Suprapubic skin (tissue), 4 donors: ENCODE results near the gene KLF13. TPM values are rescaled to one million over a fixed set of nuclear protein-coding genes. Genes with fewer than 3 reads are reported as not detected.
A peak's percentile ranks its signal among the peaks of the same experiment; 100 is the strongest.

Experiments
- DNase-seq, 2 donors: peaks; one replicate each; pipeline ENCODE4 v3.0.0-alpha.2; 2019; ENCODE audit warnings: low spot score in 2 of 2
- H3K27ac ChIP-seq: fragments of 200-600 bp; sonication (generic); one replicate; pipeline ENCODE4 v1.5.1; 2019
- H3K27me3 ChIP-seq: fragments of 200-600 bp; sonication (generic); one replicate; pipeline ENCODE4 v1.5.1; 2019
- H3K36me3 ChIP-seq: fragments of 200-600 bp; sonication (generic); one replicate; pipeline ENCODE4 v1.5.1; 2019
- H3K4me1 ChIP-seq: fragments of 200-600 bp; sonication (generic); one replicate; pipeline ENCODE4 v1.5.1; 2019
- H3K4me3 ChIP-seq: fragments of 200-600 bp; sonication (generic); one replicate; pipeline ENCODE4 v1.5.1; 2019; ENCODE audit warnings: mild to moderate bottlenecking
- H3K9me3 ChIP-seq: fragments of 200-600 bp; sonication (generic); one replicate; pipeline ENCODE4 v1.5.1; 2019
- CTCF ChIP-seq, 2 donors: fragments of 200-600 bp in 1 of 2; fragments of 450-650 bp in 1 of 2; sonication (generic) in 1 of 2; IDR thresholded peaks; one replicate each; pipeline ENCODE4 v1.5.1; 2016 to 2019; ENCODE audit warnings: antibody characterized with exemption in 2 of 2, mild to moderate bottlenecking in 1 of 2, moderate library complexity in 1 of 2
- EP300 ChIP-seq: sonication (generic); formaldehyde crosslinking; IDR thresholded peaks from one replicate; pipeline ENCODE4 v1.6.1; 2017; ENCODE audit warnings: antibody characterized with exemption
- POLR2A ChIP-seq, 2 donors: fragments of 450-650 bp; IDR thresholded peaks; one replicate each; pipeline ENCODE4 v1.6.1; 2017; ENCODE audit warnings: antibody characterized with exemption in 2 of 2, mild to moderate bottlenecking in 2 of 2, moderate library complexity in 2 of 2
- POLR2AphosphoS5 ChIP-seq, 3 donors: sonication (generic); formaldehyde crosslinking; IDR thresholded peaks; one replicate each; pipeline ENCODE4 v1.6.1; 2017; ENCODE audit warnings: antibody characterized with exemption in 3 of 3
- whole genome bisulfite sequencing: methylation state at CpG from one replicate; pipeline ENCODE4 v1.1.5; 2018; 5-methylcytosine and 5-hydroxymethylcytosine counted together
- total RNA-seq, 4 donors: library from RNA; depleted of rRNA; stranded (reverse); fragments of >200 nt; gene quantifications; one replicate each; pipeline ENCODE4 v1.1.0, GENCODE V29; 2016

KLF13 gene
- total RNA-seq, 4 donors from 2014 or later = 141 to 162 (median 145) TPM

GRCh38 chr15:31296646-31297574, 29.7 kb upstream of the KLF13 start:
- TF ChIP-seq POLR2A (IDR thresholded peaks at IDR 0.05) (no peak), CTCF (IDR thresholded peaks at IDR 0.05) (no peak), POLR2AphosphoS5 (IDR thresholded peaks at IDR 0.05) (no peak), EP300 (no peak)
- H3K4me3 ChIP-seq = no peak overlapping the region
- no peak overlapping the region for H3K27ac ChIP-seq
- H3K9me3 ChIP-seq = no peaks in the 10 kb centered on the region
- no peaks in the 10 kb centered on the region for H3K27me3 ChIP-seq
- peak; percentile 64 to 78 for DNase-seq
- 41% methylated on average over 13 of the region's 13 CpGs for WGBS
- H3K36me3 ChIP-seq = no peaks in the 10 kb centered on the region
- peaks cover 35% of the 10 kb centered on the region for H3K4me1 ChIP-seq

- no peak overlapping the region for H3K4me3 ChIP-seq
- no peak for TF ChIP-seq POLR2AphosphoS5 (IDR thresholded peaks at IDR 0.05)
- TF ChIP-seq CTCF (IDR thresholded peaks at IDR 0.05) = no peak
- TF ChIP-seq EP300 = no peak
- TF ChIP-seq POLR2A (IDR thresholded peaks at IDR 0.05) = no peak
- WGBS = 86% methylated on average over 14 of the region's 14 CpGs
- peaks cover 41% of the 10 kb centered on the region for H3K4me1 ChIP-seq
- H3K27me3 ChIP-seq = no peaks in the 10 kb centered on the region
- H3K27ac ChIP-seq = no peak overlapping the region
- H3K36me3 ChIP-seq = no peaks in the 10 kb centered on the region
- no peaks in the 10 kb centered on the region for H3K9me3 ChIP-seq
- peak in 1 of 2 donors; percentile 56 for DNase-seq
Measured at GRCh38 chr15:31297575-31298456, 28.8 kb upstream of the KLF13 start.

DNA sequence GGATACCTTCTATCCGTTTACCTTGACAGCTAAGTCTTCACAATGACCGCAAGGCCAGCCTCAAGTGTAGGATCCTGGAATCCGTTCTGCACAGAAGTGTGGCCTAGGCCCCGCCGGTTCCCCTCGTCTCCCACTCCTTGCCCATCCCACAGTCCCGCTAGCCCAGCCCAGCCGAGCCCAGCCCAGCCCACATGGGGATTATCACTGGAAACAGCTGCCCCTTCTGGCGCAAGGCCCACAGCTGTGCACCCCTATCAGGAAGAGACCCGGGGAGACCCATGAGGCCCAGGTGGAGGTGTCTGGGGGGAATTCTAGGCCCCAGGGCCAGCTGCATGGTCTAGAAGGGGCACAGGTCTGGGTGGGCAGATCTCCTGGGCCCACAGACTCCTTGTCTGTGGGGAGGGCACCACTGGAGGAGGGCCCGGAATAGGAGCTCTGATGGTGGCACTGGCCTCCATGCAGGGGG, 27.9 kb upstream of the KLF13 start:
- peak in 1 of 2 donors; percentile 75 for DNase-seq
- no peak for TF ChIP-seq EP300
- no peak for TF ChIP-seq POLR2AphosphoS5 (IDR thresholded peaks at IDR 0.05)
- no peak for TF ChIP-seq POLR2A (IDR thresholded peaks at IDR 0.05)
- no peak for TF ChIP-seq CTCF (IDR thresholded peaks at IDR 0.05)
- 78% methylated on average over 8 of the region's 11 CpGs for WGBS
- Histone ChIP-seq H3K36me3 (no peaks in the 10 kb centered on the region), H3K9me3 (no peaks in the 10 kb centered on the region), H3K4me3 (no peak overlapping the region), H3K4me1 (peaks cover 50% of the 10 kb centered on the region), H3K27me3 (no peaks in the 10 kb centered on the region), H3K27ac (no peak overlapping the region)

DNA sequence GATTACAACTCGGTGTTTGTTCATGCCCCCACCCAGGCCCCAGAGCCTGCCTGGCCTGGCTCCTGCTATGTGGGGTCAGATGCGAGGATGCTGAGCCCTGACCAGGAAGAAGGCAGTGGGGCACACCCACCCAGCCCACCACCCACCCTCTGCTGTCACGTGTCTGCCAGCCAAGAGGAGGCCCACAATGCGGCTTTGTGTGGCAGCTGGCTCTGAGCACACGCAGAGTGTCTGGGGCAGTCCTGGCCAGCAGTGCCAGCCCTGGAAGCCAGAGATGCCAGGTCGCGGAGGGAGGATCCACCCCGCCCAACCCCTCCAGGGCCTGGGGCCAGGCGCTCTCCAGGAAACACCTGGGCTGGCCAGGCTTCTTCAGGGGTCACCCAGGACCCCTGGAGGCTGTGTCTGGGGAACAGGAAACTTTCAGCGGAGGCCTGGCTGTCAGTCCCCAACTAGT, 26.4 kb upstream of the KLF13 start:
- Histone ChIP-seq H3K27ac (no peak overlapping the region), H3K36me3 (no peaks in the 10 kb centered on the region), H3K4me1 (peaks cover 54% of the 10 kb centered on the region), H3K9me3 (no peaks in the 10 kb centered on the region), H3K27me3 (no peaks in the 10 kb centered on the region), H3K4me3 (no peak overlapping the region)
- 39% methylated on average over 9 of the region's 10 CpGs for WGBS
- no peak for TF ChIP-seq CTCF (IDR thresholded peaks at IDR 0.05)
- no peak for TF ChIP-seq POLR2A (IDR thresholded peaks at IDR 0.05)
- TF ChIP-seq EP300 = no peak
- no peak for TF ChIP-seq POLR2AphosphoS5 (IDR thresholded peaks at IDR 0.05)
- DNase-seq = peak in 1 of 2 donors; percentile 65
